Esophagus squamous epithelium (tissue), 4 donors: ENCODE data around the gene MACO1.

Experiments
- POLR2A ChIP-seq, 4 donors: fragments of 450-650 bp; IDR thresholded peaks; one replicate each; pipeline ENCODE4 v1.6.1; 2017; ENCODE audit warnings: antibody characterized with exemption in 4 of 4, mild to moderate bottlenecking in 4 of 4, moderate library complexity in 3 of 4
- TF ChIP-seq, protein P1 (sequence below), 6 experiments: fragments of 450-650 bp in 4 of 6; fragments of 200-600 bp in 2 of 6; sonication (generic) in 2 of 6; IDR thresholded peaks; one replicate each; pipeline ENCODE4 v1.5.1; 2016 to 2019; ENCODE audit warnings: antibody characterized with exemption in 6 of 6, mild to moderate bottlenecking in 4 of 6, moderate library complexity in 4 of 6

GRCh38 chr1:25433389-25434186 lies 2.9 kb downstream of the MACO1 start:
- TF ChIP-seq, protein P1, sequence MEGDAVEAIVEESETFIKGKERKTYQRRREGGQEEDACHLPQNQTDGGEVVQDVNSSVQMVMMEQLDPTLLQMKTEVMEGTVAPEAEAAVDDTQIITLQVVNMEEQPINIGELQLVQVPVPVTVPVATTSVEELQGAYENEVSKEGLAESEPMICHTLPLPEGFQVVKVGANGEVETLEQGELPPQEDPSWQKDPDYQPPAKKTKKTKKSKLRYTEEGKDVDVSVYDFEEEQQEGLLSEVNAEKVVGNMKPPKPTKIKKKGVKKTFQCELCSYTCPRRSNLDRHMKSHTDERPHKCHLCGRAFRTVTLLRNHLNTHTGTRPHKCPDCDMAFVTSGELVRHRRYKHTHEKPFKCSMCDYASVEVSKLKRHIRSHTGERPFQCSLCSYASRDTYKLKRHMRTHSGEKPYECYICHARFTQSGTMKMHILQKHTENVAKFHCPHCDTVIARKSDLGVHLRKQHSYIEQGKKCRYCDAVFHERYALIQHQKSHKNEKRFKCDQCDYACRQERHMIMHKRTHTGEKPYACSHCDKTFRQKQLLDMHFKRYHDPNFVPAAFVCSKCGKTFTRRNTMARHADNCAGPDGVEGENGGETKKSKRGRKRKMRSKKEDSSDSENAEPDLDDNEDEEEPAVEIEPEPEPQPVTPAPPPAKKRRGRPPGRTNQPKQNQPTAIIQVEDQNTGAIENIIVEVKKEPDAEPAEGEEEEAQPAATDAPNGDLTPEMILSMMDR (IDR thresholded peaks at IDR 0.05), result no peak
- no peak for TF ChIP-seq POLR2A (IDR thresholded peaks at IDR 0.05)
